ENCODE measurements around the gene WWP2. TPM values are rescaled to one million over a fixed set of nuclear protein-coding genes. Genes with fewer than 3 reads are reported as not detected.

The WWP2 gene
- polyA plus RNA-seq, 1 donor (not counting 4 experiments of a cell fraction or from before 2014, with no cell fraction given) = 6.9 TPM

DNA sequence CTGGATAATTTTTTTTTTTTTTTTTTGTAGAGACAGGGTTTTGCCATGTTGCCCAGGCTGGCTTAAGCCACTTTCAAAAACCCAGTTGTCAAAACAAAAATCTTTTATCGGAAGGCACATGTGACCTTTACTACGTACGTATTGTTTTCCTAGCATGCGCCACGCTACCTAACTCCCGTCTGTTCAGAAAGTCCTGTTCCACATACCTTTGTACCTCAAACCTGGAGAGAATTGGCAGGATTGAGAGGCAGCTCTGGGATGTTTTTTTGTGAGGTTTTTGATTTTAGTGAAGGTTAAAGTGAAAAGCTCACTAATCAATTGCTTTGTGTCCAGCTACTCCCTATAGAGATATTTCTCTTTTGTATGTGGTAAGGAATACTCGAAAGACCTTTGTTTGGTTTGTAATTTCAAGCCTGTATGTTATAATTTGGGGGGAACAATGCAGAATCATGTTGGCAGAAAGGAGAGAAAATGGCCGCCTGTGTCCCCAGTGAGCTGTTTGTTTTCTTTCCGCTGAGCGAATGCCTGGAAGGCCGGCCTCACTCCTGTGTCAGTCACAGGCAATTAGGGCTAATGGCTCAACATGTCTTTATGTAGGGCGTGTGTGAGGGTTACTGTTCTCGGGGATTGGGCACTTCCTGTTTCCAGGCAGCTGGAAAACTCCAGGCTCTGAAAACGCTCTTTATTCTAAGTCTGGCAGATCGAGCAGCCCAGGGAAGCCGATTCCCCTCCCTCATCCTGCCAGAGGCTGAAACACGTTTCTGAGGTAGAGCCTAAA is 128.2 kb downstream of the WWP2 start:
- no peak for TF ChIP-seq EZH2 (IDR thresholded peaks at IDR 0.05; ENCODE audit: low read length)
- TF ChIP-seq, protein P1, sequence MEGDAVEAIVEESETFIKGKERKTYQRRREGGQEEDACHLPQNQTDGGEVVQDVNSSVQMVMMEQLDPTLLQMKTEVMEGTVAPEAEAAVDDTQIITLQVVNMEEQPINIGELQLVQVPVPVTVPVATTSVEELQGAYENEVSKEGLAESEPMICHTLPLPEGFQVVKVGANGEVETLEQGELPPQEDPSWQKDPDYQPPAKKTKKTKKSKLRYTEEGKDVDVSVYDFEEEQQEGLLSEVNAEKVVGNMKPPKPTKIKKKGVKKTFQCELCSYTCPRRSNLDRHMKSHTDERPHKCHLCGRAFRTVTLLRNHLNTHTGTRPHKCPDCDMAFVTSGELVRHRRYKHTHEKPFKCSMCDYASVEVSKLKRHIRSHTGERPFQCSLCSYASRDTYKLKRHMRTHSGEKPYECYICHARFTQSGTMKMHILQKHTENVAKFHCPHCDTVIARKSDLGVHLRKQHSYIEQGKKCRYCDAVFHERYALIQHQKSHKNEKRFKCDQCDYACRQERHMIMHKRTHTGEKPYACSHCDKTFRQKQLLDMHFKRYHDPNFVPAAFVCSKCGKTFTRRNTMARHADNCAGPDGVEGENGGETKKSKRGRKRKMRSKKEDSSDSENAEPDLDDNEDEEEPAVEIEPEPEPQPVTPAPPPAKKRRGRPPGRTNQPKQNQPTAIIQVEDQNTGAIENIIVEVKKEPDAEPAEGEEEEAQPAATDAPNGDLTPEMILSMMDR (optimal IDR thresholded peaks at IDR 0.05 in 1 of 3, IDR thresholded peaks at IDR 0.05 in 1 of 3, conservative IDR thresholded peaks at IDR 0.05 in 1 of 3; ENCODE audit: extremely low read depth in 1 of 3, insufficient read depth in 2 of 3, low read length in 3 of 3) = no peak
- Histone ChIP-seq H4K20me1 (ENCODE audit: control insufficient read depth, extremely low read depth, insufficient read depth, low read length) (no peaks in the 10 kb centered on the region), H3K4me2 (ENCODE audit: control insufficient read depth, extremely low read depth, insufficient read depth, low read depth, low read length) (no peak overlapping the region), H3K36me3 (ENCODE audit: control insufficient read depth in 2 of 2, extremely low read depth in 1 of 2, insufficient read depth in 2 of 2, low read length in 2 of 2) (peaks cover 4 to 5% of the 10 kb centered on the region in 2 experiments), H3K27ac (ENCODE audit: control insufficient read depth, insufficient read depth, low read length) (no peak overlapping the region), H3K9ac (ENCODE audit: control insufficient read depth, extremely low read depth, insufficient read depth, low read length) (no peak overlapping the region), H3K9me3 (ENCODE audit: control insufficient read depth, low read depth, low read length) (no peaks in the 10 kb centered on the region), H3K4me1 (ENCODE audit: control insufficient read depth, extremely low read depth, insufficient read depth, low read length) (no peaks in the 10 kb centered on the region), H3K9me1 (ENCODE audit: control insufficient read depth, extremely low read depth, insufficient read depth, low read length) (no peaks in the 10 kb centered on the region), H3K27me3 (ENCODE audit: control insufficient read depth, extremely low read depth, insufficient read depth, low read length) (no peaks in the 10 kb centered on the region), H2AFZ (ENCODE audit: control insufficient read depth, low read length) (no peak overlapping the region), H3K4me3 (ENCODE audit: control insufficient read depth in 2 of 3, extremely low read depth in 1 of 3, insufficient read depth in 2 of 3, low read depth in 1 of 3, low read length in 3 of 3) (no peak overlapping the region), H3K79me2 (ENCODE audit: control insufficient read depth, insufficient read depth, low read length) (no peaks in the 10 kb centered on the region)
- dilution Hi-C loops (cut with MboI; ENCODE audit: extremely low pct_ligation_motif_present, low sequenced_read_pairs) = no loop called here
- DNase-seq (ENCODE audit: low read depth, low spot score) = no peak
- FAIRE-seq = no peak

DNA sequence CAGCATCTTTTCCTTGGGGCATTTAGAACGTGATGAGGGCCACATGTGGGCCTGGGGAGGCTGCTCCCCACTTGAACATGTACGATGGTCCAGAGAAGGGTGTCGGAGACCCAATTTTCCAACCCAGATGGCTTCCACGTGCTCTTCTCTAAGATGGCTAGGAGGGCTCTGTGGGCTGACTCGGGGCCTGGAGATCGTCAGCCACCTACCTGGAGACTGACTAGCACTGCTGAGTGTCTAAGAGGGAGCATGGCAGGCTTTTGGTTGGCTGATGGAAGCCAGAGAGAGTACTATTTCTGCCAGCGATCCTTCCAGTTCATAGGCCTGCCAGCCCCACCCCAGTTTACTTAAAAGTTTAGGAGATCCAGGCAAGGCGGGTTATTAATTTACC is 128.8 kb downstream of the WWP2 start:
- Histone ChIP-seq H3K4me2 (ENCODE audit: control insufficient read depth, extremely low read depth, insufficient read depth, low read depth, low read length) (no peak overlapping the region), H3K4me3 (ENCODE audit: control insufficient read depth in 2 of 3, extremely low read depth in 1 of 3, insufficient read depth in 2 of 3, low read depth in 1 of 3, low read length in 3 of 3) (no peak overlapping the region), H3K9me3 (ENCODE audit: control insufficient read depth, low read depth, low read length) (no peaks in the 10 kb centered on the region), H3K9me1 (ENCODE audit: control insufficient read depth, extremely low read depth, insufficient read depth, low read length) (no peaks in the 10 kb centered on the region), H3K4me1 (ENCODE audit: control insufficient read depth, extremely low read depth, insufficient read depth, low read length) (no peaks in the 10 kb centered on the region), H3K36me3 (ENCODE audit: control insufficient read depth in 2 of 2, extremely low read depth in 1 of 2, insufficient read depth in 2 of 2, low read length in 2 of 2) (peaks cover 4 to 5% of the 10 kb centered on the region in 2 experiments), H3K9ac (ENCODE audit: control insufficient read depth, extremely low read depth, insufficient read depth, low read length) (no peak overlapping the region), H2AFZ (ENCODE audit: control insufficient read depth, low read length) (no peak overlapping the region), H3K27ac (ENCODE audit: control insufficient read depth, insufficient read depth, low read length) (no peak overlapping the region), H3K79me2 (ENCODE audit: control insufficient read depth, insufficient read depth, low read length) (no peaks in the 10 kb centered on the region), H4K20me1 (ENCODE audit: control insufficient read depth, extremely low read depth, insufficient read depth, low read length) (no peaks in the 10 kb centered on the region), H3K27me3 (ENCODE audit: control insufficient read depth, extremely low read depth, insufficient read depth, low read length) (no peaks in the 10 kb centered on the region)
- TF ChIP-seq, protein P1 (optimal IDR thresholded peaks at IDR 0.05 in 1 of 3, IDR thresholded peaks at IDR 0.05 in 1 of 3, conservative IDR thresholded peaks at IDR 0.05 in 1 of 3; ENCODE audit: extremely low read depth in 1 of 3, insufficient read depth in 2 of 3, low read length in 3 of 3) = no peak
- no peak for TF ChIP-seq EZH2 (IDR thresholded peaks at IDR 0.05; ENCODE audit: low read length)
- FAIRE-seq (no peak), DNase-seq (ENCODE audit: low read depth, low spot score) (no peak)
- dilution Hi-C loops (cut with MboI; ENCODE audit: extremely low pct_ligation_motif_present, low sequenced_read_pairs) = no loop called here

Measured in keratinocyte (primary cell).